HFFc6 (cell line): Measurements from ENCODE around the gene RPP38. TPM values are rescaled to one million over a fixed set of nuclear protein-coding genes. Genes with fewer than 3 reads are reported as not detected.
A peak's percentile ranks its signal among the peaks of the same experiment; 100 is the strongest.

Experiments
- DNase-seq: peaks from one replicate; pipeline ENCODE4 v3.0.0-alpha.2; 2018
- H3K27ac Mint-ChIP-seq: 2 replicates; pipeline ENCODE4 v1.8.0; 2020; ENCODE audit warnings: mild to moderate bottlenecking, mixed read lengths
- H3K27me3 Mint-ChIP-seq: 2 replicates; pipeline ENCODE4 v1.8.0; 2021; ENCODE audit warnings: mild to moderate bottlenecking, moderate library complexity, mixed read lengths; ENCODE audit not compliant: insufficient read depth
- H3K36me3 Mint-ChIP-seq: 2 replicates; pipeline ENCODE4 v1.8.0; 2021; ENCODE audit warnings: low read depth, mixed read lengths
- H3K4me1 Mint-ChIP-seq: 2 replicates; pipeline ENCODE4 v1.8.0; 2020; ENCODE audit warnings: low read depth, mixed read lengths
- H3K4me3 Mint-ChIP-seq: 2 replicates; pipeline ENCODE4 v1.8.0; 2020; ENCODE audit warnings: mild to moderate bottlenecking, moderate library complexity, mixed read lengths
- H3K9me3 Mint-ChIP-seq: 2 replicates; pipeline ENCODE4 v1.8.0; 2020; ENCODE audit warnings: mild to moderate bottlenecking, mixed read lengths
- CTCF ChIP-seq: fragments of 200-600 bp; sonication (generic); IDR thresholded peaks from 2 replicates; pipeline ENCODE4 v1.5.0; 2021; ENCODE audit warnings: antibody characterized with exemption, mild to moderate bottlenecking
- total RNA-seq, 6 experiments: library from RNA; stranded (reverse); fragmentation: NEBNext Ultra II Directional; extraction: Animal tissue kit (Norgen Biotek cat#: 25700); gene quantifications; 2 replicates in 1 of 6; 3 replicates in 5 of 6; pipeline ENCODE4 v1.2.3, GENCODE V29; 2021

RPP38 gene
- total RNA-seq, 6 experiments from 2014 or later: 10.8 to 14.2 (median 11.4) TPM

GRCh38 chr10:15141136-15142054 is 44.2 kb downstream of the RPP38 start:
- H3K27me3 Mint-ChIP-seq: no peaks in the 10 kb centered on the region

GRCh38 chr10:15144788-15145187 is 47.6 kb downstream of the RPP38 start:
- H3K27me3 Mint-ChIP-seq: no peaks in the 10 kb centered on the region
- H3K27ac Mint-ChIP-seq: peak overlapping the region; percentile 68; the same call in 1 of the 2 replicates
- peaks cover 38% of the 10 kb centered on the region for H3K4me1 Mint-ChIP-seq
- H3K9me3 Mint-ChIP-seq: no peaks in the 10 kb centered on the region
- H3K4me3 Mint-ChIP-seq: peak overlapping the region; percentile 67; the same call in 1 of the 2 replicates
- peak; percentile 32 for DNase-seq
- peaks cover 14% of the 10 kb centered on the region for H3K36me3 Mint-ChIP-seq
- TF ChIP-seq CTCF: no peak

More at GRCh38 chr10:15141136-15142054, 44.2 kb downstream of the RPP38 start:
- Mint-ChIP-seq H3K36me3 (peaks cover 39% of the 10 kb centered on the region), H3K9me3 (no peaks in the 10 kb centered on the region), H3K4me1 (peaks cover 51% of the 10 kb centered on the region), H3K27ac (no peak overlapping the region), H3K4me3 (no peak overlapping the region)
- DNase-seq: no peak
- no peak for TF ChIP-seq CTCF

- Mint-ChIP-seq H3K4me1 (peaks cover 36% of the 10 kb centered on the region), H3K27me3 (no peaks in the 10 kb centered on the region), H3K36me3 (peaks cover 3% of the 10 kb centered on the region), H3K27ac (peak overlapping the region; percentile 39; the same call in 1 of the 2 replicates), H3K9me3 (no peaks in the 10 kb centered on the region), H3K4me3 (no peak overlapping the region)
- no peak for TF ChIP-seq CTCF
- no peak for DNase-seq
Measured at GRCh38 chr10:15146366-15146765, 49.2 kb downstream of the RPP38 start.

GRCh38 chr10:15147594-15148392 is 50.6 kb downstream of the RPP38 start:
- Mint-ChIP-seq H3K9me3 (no peaks in the 10 kb centered on the region), H3K4me1 (peaks cover 29% of the 10 kb centered on the region), H3K36me3 (no peaks in the 10 kb centered on the region; the same call in 1 of the 2 replicates), H3K27ac (no peak overlapping the region), H3K4me3 (no peak overlapping the region), H3K27me3 (no peaks in the 10 kb centered on the region)
- no peak for DNase-seq
- TF ChIP-seq CTCF: no peak

- no peak for TF ChIP-seq CTCF
- Mint-ChIP-seq H3K36me3 (peaks cover 4% of the 10 kb centered on the region; the same call in 1 of the 2 replicates), H3K27ac (no peak overlapping the region), H3K4me3 (no peak overlapping the region), H3K9me3 (no peaks in the 10 kb centered on the region), H3K4me1 (peaks cover 25% of the 10 kb centered on the region), H3K27me3 (no peaks in the 10 kb centered on the region)
- DNase-seq: no peak
Measured at GRCh38 chr10:15149042-15149771, 52.1 kb downstream of the RPP38 start.
